NOMO-1 treated with DMSO at 0.1 percent for 48 hours (cell line): ENCODE measurements around the gene ARPC1B.
"Not testable (repeated sequence)": the region's sequence is repeated elsewhere in the genome, so short reads cannot be mapped to it uniquely, and the experiment has no call there.

Experiments used
- DNase-seq: peaks from one replicate; lab custom pipeline; 2025; ENCODE audit not compliant: unreplicated experiment; lab: John Stamatoyannopoulos, UW

ARPC1B gene

DNA sequence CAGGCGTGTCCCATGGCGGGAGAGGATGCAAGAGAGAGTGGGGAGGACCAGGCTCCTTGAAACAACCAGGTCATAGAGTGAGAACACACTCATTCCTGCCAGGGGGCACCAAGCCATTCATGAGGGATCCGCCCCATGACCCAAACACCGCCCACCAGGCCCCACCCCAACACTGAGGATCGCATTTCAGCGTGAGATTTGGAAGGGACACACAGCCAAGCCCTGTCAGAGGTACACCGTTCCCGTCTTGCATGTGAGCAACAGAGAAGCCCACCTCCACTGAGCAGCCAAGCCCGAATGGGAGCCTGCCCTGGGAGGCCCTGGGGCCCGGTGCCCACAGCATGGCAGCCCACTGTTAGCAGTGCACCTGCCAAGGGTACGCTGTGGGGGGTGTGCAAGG lies 7.9 kb upstream of the ARPC1B start:
- no peak for DNase-seq

DNA sequence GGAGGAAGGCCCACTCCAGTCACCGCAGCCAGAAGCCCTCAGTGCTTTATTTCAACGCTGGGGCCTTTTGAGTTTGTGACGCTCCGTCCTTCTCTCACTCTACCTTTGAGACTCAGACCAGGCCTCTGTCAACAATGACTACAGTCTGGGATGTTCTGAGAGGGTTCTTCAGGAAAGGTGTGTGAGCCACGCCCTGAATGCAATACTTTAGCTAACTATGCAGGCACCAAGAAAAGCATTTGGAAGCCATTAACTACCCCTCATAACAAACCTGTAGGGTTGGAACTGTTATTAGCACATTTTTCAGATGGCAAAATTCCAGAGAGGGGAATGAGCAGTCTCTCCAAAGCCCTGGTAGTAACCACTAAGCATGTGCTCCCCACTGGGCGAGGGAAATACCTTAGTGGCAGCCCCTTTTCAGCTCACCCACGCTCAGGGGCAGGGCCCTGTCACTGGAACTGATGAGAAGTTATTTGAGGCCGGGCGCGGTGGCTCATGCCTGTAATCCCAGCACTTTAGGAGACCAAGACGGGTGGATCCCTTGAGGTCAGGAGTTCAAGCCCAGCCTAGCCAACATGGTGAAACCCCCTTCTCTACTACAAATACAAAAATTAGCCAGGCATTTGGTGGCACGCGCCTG lies 5.7 kb upstream of the ARPC1B start:
- DNase-seq, result no peak

GRCh38 chr7:99369767-99370391 lies 4.7 kb upstream of the ARPC1B start:
- no peak for DNase-seq

DNA sequence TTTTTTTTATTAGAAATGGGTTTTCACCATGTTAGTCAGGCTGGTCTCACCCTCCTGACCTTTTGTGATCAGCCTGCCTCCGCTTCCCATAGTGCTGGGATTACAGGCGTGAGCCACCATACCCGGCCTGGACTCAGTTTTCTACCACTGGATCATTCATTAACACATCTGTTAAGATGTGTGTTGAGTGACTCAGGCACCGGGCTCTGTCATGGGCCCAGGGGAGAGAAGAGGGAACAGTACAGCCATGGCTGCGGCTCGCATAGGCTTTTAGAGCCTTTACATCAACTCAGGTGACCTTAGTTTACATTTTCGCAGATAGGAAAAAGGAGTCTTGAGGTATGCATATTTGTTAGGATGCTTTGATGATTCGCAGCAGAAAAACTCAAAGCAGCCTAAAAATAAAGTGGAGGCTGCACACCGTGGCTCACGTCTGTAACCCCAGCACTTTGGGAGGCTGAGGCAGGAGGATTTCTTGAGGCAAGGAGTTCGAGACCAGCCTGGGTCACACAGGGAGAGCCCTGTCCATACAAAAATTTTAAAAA lies 3.1 kb upstream of the ARPC1B start:
- no peak for DNase-seq

DNA sequence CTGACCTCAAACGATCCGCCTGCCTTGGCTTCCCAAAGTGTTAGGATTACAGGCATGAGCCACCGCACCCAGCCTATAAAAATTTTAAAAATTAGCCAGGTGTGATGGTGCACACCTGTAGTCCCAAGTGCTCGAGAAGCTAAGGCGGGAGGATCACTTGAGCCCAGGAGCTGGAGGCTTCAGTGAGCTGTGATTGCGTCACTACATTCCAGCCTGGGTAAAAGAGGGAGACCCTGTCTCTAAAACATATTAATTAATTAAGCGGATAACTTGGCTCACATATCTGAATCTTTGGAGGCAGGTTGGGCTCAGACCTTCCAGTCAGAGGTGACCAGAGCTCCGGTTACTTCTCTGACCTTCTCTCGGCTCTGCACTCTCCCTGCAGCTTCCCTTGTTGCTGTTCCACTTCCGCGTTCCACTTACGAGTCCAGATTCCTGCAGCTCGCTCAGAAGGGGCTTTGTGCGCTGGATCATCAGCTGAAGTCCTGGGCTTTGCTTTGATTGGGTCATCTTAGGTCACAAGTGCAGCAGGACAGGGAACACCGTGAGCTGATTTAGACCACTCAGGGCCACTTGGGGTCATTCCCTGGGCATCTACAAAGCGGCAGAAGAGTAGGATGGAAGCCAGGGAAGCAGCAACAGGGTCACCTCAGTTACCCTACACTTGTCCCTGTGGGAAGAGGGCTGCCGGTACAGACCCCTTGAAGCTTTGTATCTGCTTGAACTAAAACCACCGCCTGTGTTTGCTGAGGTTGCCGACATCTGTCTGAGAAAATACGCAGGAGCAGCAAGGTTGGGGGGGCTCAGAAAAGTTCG lies 2.0 kb upstream of the ARPC1B start:
- no peak for DNase-seq

DNA sequence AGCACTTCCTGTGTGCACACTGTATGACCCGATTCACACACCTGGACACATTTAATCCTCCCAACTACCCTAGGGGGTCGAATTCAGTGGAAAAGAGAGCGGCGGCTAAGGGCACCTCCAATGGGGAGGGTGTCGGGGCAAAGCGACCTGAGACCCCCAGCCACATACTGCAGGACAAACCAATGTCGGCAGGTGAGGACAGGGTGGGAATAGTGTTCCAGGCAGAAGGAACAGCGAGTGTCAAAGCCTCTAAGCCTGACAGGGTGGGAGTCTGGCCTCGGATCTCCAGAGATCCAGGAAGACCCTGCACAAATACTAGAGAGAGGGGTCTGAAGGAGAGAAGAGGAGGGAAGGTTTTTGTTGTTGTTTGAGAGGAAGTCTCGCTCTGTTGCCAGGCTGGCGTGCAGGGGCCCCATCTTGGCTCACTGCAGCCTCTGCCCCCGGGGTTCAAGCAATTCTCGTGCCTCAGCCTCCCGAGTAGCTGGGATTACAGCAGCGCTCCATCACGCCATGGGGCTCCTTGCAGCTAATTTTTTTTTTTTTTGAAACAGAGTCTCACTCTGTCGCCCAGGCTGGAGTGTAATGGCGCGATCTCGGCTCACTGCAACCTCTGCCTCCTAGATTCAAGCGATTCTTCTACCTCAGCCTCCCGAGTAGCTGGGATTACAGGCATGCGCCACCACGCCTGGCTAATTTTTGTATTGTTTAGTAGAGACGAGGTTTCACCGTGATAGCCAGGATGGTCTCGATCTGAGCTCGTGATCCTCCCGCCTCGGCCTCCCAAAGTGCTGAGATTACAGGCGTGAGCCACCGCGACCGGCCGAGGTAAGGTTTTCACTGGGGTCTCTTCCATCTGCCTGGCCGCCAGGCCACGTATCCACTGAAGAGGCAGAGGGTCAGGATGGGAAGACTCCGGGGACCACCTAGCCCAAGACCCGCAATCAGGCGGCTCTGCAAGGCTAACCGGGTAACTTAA lies 1.2 kb upstream of the ARPC1B start:
- DNase-seq, result no peak

- DNase-seq, result peak; percentile 81
Observed at GRCh38 chr7:99375070-99375807, 709 bp downstream of the ARPC1B start.

DNA sequence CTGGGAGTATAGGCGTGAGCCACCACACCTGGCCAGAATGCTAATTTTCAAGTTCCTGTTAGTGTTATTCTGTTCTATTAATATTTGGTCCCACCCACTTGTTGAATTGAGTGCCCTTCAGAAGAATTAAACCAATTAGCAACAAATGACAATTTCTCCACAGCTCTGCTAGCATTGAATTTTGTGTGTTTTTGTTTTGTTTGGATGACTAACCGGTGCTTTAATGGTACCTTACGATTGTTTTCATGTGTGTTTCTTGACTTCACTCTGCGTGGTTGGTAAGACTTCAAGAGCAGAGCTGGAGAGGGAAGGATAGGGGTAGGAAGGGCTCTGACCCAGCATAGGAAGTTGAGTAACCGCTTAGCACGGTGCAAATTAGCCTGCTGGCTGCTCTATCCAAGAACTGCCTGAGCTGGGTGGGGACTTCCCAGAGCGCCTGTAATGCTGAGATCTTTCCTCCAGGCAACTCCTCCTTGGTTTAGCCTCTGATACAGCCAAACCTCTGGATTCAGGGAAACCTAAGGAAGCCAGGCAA lies 4.6 kb downstream of the ARPC1B start:
- peak; percentile 99 for DNase-seq

GRCh38 chr7:99379693-99380031 lies 5.1 kb downstream of the ARPC1B start:
- not testable (repeated sequence) for DNase-seq

- DNase-seq, result peak; percentile 100
Observed at GRCh38 chr7:99380032-99380822, 5.7 kb downstream of the ARPC1B start.

DNA sequence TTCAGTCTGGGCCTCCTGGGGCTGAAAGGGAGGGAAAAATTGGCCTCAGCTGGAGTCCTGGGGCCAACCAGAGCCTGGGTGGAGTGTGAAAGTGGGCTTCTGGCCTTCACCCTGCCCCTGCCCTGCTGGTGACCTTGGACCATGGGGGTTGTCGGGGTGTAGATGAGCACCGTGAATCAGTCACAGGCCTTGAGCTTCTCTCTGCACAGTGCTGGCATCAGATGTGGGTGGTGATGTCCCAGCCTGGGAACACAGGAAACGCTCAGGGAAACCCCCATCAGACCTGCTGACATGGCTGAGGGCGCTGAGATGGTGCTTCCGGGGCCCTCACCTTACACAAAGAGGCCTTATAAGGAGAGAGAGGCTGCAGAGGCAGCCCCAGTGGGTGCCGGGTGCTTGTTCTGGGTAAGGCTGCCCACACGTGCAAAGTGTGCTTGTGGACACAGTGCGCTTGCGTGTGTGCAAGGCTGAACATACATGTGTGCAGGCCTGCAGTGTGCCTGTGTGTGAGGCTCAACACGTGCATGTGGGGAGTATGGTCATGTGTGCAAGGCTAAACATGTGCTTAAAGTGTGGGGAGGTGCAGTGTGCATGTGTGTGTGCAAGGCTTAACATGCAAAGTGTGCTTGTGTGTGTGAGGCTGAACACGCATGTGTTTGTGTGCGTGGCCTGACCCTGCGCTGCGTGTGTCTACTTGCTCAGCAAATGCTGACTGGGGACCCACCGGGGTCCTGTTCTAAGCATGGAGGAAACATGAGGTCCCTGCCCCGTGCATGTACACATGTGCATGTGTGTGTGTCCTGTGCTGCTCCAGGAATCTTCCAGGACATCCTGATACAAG lies 6.5 kb downstream of the ARPC1B start:
- DNase-seq, result no peak

- DNase-seq, result no peak
Observed at GRCh38 chr7:99381664-99382075, 7.1 kb downstream of the ARPC1B start.

- DNase-seq, result no peak
Observed at GRCh38 chr7:99383203-99383602, 8.7 kb downstream of the ARPC1B start.

- no peak for DNase-seq
Observed at GRCh38 chr7:99383791-99384370, 9.4 kb downstream of the ARPC1B start.

- DNase-seq, result no peak
Observed at GRCh38 chr7:99384523-99384922, 10.0 kb downstream of the ARPC1B start.

GRCh38 chr7:99385564-99385963 lies 11.0 kb downstream of the ARPC1B start:
- DNase-seq, result no peak

- peak; percentile 63 for DNase-seq
Observed at GRCh38 chr7:99386584-99387238, 12.2 kb downstream of the ARPC1B start.
